ENCODE measurements around the gene CDK9.

The CDK9 gene

DNA sequence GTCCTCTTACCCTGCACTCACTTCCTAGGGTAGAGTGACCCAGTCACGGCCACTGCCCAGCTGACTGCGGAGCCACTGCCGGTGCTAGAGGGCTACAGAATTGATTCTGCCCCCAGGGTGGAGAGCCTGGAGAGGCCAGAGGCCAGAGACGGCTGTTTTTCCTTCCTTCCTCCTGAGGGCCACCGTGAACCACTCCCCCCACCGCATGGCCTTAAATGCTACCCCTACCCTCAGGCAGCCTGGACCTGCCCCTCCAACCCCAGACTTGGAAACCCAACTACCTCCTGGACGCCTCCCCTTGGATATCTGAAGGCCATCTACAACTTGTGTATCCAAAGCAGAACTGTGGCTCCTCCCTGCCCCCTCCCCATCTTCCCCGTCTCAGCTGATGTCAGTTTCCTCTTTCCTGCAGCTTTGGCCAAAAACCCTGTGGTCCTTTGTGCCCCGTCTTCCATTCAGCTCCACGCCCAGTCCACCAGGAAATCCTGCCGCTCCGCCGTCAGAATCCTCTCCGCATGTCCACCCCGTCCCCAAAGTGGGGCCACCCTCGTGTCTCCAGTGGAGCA lies 23.6 kb upstream of the CDK9 start:
- no peak for FAIRE-seq

DNA sequence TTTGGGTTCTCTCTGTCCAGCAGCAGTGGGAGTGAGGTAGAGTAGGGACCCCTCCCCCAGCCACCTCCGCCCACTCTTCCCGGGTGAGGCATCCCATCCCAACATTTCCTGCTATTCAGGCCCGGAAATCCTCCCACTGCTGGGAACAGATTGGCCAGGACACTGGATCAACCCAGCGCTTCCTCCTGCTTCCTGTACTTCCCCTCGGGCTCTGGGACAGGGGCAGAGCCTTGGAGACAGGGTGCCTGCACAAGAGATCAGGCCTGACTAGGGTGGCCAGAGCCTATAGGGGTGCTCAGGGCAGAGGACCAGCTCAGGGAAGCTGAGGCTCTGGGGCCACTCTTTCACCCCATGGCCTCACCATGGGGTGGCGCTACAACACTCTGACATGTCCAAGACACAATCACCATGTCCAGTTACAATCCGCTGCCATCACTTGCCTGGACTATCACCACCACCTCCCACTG lies 21.9 kb upstream of the CDK9 start:
- FAIRE-seq = no peak

DNA sequence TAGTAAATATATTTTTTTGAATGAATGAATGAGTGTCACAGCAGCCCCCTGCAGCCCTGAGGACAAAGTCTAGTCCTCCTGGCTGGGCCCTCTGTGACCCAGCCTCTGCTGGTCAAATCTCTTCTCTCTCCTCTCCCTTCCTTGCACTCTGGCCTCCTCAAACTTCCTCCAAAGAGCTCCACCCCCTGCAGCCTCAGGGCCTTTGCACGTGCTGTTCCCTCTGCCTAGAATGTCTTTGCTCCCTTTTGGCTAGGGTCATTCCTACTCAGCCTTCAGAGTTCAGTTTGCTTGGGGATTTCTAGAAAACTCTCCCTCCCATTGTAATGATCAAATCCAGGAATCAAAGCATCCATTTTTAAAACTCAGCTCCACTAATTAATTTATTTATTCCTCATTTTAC lies 20.4 kb upstream of the CDK9 start:
- no peak for FAIRE-seq

DNA sequence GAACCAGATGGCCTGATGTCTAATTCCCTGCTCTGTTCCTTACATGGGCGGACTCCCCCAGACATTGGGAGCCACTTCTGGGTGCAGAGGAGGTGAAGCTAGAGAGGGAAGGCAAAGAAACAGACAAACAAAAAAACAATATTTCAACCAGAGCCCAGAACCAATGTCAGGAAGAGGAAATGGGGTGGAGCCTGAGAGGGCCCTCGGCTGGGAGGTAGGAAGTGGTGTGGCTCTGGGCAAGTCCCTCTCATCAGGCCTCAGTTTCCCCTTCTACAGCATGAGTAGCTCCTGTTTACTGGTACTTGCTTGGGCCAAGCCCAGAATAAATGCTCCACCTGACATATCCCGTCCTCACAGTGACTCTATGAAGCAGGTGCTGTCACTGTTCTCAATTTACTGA lies 18.4 kb upstream of the CDK9 start:
- no peak for FAIRE-seq

DNA sequence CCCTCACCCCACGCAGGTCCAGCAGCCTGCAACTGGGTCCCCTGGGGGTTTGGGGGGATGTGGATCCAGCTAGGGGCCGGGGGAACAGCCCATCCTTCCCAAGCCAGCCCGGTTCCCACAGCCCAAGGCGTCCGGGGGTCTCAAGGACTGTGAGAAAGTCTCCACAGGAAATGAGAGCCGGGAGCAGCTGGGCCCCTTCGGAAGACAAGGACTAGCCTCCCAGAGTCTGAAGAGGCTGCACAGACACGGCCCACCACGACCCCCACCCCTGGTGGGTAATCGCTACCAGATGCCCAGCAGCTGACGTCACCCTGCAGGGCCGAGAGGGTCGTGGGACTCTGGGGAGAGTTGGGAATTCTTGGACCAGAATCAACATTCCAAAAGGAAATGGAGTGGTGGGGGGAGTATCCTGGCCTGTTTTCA lies 17.9 kb upstream of the CDK9 start:
- FAIRE-seq = no peak

DNA sequence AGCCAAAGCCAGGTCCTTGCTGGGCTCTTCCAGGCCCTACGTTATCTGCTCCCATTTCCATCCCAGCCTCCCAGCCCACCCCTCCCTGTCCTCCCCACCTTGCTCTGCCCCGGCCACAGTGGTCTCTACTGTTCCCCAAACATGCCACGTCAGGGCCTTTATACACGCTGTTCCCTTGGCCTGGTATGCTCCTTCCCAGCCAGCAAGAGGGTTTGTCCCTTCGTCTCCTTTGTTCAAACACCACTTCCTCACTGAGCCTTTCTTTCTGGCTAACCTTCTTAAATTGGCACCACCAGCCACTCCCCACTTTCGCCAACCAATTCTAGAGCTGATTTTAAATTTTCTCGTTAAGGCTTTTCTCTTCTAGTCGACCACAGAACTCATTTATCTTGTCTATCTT lies 17.1 kb upstream of the CDK9 start:
- no peak for FAIRE-seq

DNA sequence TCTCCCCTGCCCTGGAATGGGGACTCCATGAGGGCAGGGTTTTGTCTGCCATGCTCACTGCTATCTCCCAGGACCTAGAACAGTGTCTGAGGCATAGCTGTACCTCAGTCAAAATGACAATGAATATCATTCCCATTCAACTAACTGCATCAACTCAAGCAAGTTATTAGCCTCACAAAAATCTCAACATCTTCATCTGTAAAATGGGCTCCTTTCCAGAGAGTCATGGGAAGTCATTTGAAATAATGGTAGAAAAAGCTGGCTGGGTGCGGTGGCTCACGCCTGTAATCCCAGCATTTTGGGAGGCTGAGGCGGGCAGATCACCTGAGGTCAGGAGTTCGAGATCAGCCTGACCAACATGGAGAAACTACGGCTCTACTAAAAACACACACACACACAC lies 16.7 kb upstream of the CDK9 start:
- FAIRE-seq = no peak

DNA sequence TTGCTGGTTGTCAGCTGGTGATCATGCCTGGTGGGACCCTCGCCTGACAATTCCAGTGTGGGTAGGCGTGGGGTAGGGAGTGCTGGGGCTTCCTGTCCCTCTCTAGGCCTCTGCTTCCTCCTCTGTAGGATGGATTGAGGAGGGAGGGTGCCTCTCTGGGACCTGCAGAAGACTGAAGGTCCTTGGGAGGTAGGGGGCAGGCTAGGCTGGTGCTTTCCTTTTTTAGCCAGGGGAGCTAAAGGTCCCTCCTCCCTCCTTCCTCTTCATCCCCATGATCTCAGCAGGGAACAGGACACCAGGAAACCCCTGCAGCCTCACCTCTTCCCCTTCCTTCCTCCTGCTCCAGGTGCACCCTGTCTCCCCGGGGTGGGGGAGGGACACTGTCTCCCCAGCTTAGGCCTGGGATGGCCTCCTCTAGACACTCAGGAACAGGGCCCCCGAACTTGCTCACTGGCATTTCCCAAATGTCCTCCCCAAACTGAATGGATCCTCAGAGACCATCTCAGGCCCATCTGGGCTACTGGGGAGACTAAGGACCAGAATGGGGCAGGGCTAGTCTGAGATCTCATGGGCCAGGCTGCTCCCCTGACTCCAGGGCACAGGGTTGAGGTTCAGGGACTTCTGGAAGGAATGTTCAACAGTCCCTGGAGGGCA lies 15.8 kb upstream of the CDK9 start:
- FAIRE-seq = no peak

DNA sequence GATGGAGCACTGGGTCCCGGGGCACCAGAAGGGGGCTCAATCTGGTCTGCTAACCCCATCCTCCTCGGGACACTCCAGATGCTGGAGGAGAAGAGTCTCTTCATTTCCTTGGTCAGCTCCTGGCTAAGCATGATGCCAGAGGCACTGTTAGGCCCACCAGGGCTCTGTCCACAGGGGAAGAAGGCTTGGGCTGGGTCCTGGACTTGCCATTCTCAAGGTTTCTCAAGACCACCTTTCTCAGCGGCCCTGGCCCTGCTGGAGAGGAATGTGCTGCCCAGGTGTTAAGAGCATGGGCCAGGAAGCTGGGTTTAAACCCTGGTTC lies 15.3 kb upstream of the CDK9 start:
- FAIRE-seq = no peak

DNA sequence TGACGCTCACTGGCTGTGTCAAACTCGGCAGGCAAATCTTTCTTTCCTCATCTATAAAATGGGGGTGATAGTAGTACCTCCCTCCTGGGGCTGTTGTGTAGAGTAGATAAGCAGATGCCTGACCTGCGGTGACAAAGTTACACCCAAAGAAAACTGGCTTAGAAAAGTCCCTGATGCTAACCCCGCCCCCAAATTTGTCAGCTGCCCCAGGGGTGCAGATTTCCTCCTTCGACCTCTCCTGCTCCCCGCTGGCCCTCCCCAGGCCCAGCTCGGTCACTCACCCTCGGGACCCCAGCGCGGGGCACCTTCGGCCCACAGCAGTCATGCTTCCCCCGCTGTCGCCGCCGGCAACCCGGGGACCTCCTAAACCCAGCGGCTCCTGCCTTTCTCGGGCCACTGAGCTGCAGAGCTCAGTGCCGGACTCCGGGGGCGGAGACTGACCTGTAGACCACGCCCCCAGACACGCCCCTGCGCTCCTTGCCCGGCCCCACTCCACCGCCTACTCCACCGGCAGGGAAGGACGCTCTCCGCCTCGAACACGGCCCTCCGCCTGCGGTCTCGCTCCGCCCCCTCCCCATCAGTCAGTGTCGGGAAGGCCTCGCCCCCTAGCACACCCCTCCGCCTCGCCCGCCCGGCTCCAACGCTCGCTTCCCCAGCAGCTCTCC lies 14.8 kb upstream of the CDK9 start:
- FAIRE-seq = peak; percentile 63

DNA sequence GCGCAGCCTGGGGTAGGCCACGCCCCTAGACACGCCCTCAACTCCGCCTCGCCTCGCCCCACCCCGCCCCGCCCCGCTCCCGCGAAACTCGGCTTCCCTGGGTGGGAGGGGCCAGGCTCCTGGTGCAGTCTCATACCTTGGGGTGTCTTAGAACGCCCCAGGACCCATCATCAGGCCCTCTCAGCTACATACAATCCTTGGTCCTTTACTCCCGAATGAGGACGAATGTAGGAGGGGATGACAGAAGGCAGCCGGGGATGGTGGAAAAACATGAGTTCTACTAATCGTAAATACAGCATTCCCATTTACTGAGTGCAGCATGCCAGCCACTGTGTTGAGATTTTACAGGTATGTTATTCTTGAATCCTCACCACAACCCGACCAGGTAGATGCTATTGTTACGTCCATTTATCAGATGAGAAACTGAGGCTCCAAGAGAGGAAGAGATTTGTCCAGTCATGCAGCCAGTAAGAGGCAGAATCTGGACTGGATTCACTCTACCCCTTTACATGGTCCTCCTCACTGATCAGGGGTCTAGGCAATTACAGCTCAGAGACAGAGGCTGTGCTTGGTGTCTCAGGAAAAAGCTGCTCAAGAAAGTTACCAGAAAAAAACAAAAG lies 14.2 kb upstream of the CDK9 start:
- FAIRE-seq = no peak

DNA sequence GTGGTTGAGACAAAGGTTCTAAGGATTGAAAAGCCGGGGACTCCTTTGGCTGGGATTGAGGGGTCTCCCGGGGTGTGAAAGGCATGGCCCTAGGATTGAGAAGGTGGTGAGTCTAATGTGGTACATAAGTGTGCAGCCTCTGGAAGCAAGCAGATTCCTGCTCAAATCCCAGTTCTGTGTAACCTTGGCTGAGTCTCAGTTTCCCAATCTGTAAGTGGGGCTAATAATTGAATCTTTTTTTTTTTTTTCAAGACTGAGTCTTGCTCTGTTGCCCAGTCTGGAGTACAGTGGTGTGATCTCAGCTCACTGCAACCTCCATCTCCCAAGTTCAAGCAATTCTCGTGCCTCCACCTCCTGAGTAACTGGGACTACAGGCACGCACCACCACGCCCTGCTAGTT lies 13.2 kb upstream of the CDK9 start:
- FAIRE-seq = no peak

DNA sequence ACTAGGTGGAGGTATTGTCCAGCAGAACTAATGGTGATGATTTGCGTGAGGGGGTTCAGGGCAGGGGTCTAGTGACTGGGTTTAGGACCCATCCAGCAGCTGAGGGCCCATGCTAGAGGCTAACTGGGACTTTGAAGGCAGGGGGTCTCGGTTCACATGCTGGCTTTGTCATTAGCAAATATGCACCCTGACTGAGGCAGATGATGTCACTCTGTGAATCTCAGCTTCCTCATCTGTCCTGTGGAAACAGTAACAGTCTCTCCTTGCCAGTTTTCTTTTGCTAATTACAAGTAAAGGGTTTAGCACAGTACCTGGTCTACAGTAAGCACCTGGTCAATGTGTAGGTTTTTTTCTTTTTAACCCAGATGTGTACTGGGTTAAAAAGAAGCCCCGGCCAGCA lies 12.6 kb upstream of the CDK9 start:
- FAIRE-seq = no peak

DNA sequence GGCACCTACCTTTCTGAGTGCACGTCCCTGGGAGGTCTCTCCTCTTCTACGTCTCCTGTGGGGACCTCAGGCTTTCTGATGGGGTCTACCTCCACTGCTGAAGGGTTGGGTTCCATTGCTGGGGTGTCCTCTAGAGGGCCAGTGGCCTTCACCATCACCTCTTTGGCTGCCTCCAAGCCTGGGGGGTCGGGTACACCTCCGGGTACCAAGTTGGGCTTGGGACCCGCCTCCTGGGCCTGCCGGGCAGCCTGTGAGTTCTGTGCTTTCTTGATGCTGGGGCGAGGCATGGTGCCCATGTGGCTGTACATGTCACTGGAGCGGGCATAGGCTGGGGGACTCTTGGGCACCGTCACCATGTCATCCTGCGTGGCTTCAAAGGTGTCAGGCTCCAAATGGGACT lies 11.9 kb upstream of the CDK9 start:
- no peak for FAIRE-seq

DNA sequence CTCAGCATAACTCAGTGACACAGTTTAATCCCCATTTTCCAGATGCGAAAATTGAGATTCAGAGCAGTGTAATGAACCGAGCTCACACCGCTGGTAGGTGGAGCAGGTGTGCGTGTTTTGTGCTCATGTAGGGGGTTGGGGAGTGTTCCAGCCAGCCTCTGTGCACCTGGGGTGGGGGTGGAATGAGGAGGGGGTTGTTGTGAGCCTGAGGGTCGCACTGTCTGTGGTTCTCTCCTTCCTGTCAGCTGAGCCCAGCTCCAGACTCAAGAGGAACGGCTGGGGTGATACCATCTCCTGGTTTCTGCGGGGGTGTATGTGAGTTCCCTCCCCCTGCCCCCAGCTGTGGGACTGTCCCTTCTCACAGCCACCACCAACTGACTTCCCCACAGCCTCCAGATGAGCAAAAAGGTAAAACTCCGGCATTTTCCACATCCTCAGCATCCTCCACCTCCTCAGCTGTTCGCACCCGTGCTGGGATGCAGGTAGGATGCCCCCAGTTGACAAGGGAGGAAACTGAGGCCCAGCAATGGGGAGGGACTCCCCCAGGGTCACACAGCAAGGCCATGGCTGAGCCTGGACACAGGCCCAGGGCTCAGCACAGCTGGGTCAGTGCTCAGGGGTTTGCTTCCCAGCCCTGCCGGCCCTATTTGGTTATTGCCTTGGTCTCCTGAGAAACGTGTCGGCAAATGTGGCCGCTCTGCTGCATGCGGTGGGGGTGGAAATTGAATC lies 9.5 kb upstream of the CDK9 start:
- no peak for FAIRE-seq

DNA sequence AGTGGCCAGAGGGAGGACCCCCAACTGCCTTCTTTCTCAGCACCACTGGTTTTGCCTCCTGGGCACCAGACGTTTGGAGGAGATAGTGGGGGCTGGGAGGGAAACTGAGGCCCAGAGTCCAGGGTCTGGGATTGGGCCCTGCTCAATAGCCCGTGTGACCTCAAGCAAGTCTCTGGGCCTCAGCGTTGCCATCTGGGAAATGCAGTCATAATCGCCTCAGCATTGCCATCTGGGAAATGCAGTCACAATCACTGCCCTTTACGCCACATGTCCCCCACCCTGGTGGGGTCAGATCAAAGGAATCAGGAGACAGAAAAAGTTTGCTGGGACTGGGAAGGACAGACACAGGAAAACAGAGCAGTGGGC lies 8.9 kb upstream of the CDK9 start:
- no peak for FAIRE-seq

DNA sequence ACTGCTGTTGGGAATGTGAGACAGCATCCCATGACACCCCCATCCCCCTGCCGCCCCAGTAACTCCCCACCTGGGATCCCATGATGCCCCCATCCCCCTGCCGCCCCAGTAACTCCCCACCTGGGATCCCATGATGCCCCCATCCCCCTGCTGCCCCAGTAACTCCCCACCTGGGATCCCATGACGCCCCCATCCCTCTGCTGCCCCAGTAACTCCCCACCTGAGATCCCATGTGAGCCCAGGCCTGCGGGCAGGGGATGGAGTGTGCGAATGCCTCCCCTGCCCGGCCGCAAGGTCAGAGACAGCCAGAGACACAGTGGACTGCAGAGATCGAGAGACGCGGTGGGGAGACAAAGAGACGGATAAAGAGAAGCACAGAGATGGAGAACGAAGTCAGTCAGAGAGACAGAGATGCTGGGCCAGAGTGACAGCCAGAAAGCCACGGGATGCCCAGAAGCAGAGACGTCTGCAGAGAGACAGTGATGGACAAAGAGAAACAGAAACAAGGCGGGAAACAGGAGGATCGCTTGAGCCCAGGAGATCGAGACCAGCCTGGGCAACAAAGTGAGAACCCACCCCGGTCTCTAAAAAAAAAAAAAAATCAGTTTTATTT lies 8.4 kb upstream of the CDK9 start:
- no peak for FAIRE-seq

DNA sequence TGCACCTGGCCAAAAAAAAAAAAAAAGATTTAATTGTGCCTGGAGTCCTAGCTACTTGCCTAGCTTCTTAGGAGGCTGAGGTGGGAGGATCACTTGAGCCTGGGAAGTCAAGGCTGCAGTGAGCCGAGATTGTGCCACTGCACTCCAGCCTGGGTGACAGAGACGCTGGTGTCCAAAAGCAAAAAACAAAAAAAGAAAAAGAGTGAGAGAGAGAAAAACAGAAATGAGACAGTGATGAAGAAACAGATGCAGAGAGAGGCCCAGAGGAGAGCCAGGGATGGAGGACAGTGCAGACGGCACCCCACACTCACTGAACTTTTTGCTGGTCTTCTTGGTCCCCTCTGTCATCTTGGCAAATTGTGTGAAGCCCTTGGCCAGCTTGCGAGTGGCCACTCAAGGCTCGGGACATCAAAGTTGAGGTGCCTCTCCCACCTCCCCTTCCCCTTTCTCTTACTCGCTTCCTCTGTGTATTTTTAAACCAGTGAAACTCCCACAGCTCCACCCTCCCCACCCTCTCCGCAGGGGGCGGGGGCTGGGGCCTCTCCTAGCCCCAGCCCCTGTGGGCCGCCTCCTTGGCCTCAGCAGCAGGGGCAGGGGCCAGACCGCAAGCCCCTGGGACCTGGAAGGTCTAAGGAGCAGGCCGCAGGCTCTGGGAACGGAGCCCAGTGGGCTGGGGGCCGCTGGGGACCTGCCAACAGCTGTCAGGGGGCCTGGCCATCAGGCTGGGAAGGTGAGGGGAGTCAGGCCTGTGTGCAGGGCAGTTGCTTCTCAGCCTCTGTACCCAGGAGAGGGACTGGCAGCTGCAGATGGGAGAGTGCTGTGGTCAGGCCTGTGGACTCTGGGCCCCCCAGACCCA lies 7.3 kb upstream of the CDK9 start, which contains the start of gene SH2D3C:
Gene SH2D3C, minus strand, starts transcription at position 387 of the 856 bp plus-strand sequence. Its CDS starts 39 bp downstream, at position 348.
- no peak for FAIRE-seq

DNA sequence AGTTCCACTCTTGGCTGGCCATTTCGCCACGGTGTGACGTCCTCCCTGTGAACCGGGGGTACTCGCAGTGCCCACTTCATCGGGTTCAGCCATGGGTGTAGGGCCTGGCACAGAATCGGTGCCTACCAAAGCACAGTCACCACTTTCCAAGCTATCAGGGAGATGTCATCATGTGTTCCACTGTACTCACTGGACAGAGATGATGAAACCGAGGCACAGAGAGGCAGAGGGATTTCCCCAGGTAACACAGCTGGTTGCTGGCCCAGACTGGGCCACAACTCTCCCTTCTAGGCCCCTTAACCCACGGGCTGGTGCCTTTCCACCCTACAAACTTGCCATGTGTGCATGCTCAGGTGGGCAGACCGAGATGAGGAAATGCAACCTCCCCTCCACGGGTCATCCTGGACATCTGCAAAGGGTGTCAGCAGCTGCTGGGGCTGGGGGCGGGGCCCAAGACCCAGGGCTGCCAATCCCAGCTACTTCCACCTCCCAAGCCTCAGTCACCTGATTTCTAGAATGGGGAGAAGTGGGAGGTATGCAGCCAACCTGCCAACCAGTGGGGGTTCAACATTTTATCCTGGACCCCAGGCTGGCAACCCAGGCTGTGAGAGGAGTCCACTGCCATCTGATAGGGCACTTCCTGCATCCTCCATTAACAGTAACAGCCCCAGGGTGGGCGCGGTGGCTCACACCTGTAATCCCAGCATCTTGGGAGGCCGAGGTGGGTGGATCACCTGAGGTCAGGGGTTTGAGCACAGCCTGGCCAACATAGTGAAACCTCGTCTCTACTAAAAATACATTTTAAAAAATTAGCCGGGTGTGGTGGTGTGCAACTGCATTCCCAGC lies 6.5 kb upstream of the CDK9 start:
- no peak for FAIRE-seq

DNA sequence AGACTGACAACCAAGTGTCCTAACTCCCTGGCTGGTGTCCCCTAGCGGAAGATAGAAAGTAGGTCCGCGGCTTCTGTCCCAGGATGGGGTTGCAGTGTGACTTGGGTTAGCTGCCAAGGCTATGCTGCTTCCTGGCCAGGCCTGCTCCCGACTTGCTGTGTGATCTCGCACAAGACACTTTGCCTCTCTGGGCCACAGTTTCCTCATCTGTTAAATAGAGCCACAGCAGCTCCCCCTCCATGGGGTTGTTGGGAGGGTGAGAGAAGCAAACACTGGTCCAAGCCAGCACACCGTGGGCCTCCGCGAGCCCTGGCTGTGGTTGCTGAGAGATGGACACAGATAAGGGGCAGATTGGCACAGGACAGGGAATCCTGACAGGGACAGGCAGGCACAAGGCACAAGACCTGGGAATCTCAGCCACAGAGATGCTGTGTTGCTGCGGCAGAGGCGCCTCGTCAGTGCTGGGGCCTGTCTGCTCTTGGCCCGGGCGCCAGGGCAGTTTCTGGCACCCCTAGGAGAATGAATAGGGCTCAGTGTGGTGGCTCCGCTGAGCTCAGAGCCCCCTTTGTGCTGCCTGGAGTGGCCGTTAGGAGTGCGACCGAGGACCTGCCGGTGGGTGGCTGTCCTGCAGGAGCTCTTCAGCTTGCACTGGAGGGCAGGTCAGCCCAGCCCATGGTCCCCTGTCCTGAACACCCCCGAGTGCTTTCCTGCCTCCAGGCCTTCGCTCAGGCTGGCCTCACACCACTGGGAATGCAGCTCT lies 5.5 kb upstream of the CDK9 start:
- no peak for FAIRE-seq
